ENCODE data around the gene PDE10A.

GRCh38 chr6:165515963-165516624 is 146.9 kb downstream of the PDE10A start:
- TF ChIP-seq CREB5 (CRISPR knock-in tag; IDR thresholded peaks at IDR 0.05; ENCODE audit: low read depth) (no peak), ZFP3 (CRISPR knock-in tag; IDR thresholded peaks at IDR 0.05) (no peak), PATZ1 (CRISPR knock-in tag; IDR thresholded peaks at IDR 0.05; ENCODE audit: borderline replicate concordance) (no peak), BACH2 (CRISPR knock-in tag; IDR thresholded peaks at IDR 0.05; ENCODE audit: borderline replicate concordance) (no peak), CSDC2 (CRISPR knock-in tag; IDR thresholded peaks at IDR 0.05) (no peak)

Data from SK-N-SH treated with all-trans-retinoic acid at 6 μM for 48 hours (cell line).